ENCODE results near the gene ANKRD62.

Gene ANKRD62

GRCh38 chr18:12093520-12094257 lies at the start of gene ANKRD62:
Gene ANKRD62 (plus strand): TSS chr18:12093843. CDS start chr18:12094018, 175 bp downstream.
- Mint-ChIP-seq H3K27ac (peak within 1 kb of the TSS in 1 of 2 donors; percentile 81), H3K4me3 (no peak within 1 kb of the TSS), H3K4me1 (no peaks in the 10 kb centered on the region), H3K27me3 (peaks cover 12% of the 10 kb centered on the region), H3K9me3 (peaks cover 0 to 6% of the 10 kb centered on the region in 2 donors)
- ATAC-seq (no peak), DNase-seq (no peak)

GRCh38 chr18:12044591-12044990 lies 49.1 kb upstream of the ANKRD62 start:
- DNase-seq (no peak), ATAC-seq (no peak)
- Mint-ChIP-seq H3K4me3 (no peak overlapping the region), H3K27ac (no peak overlapping the region), H3K4me1 (peaks cover 11% of the 10 kb centered on the region), H3K9me3 (no peaks in the 10 kb centered on the region), H3K27me3 (peaks cover 20% of the 10 kb centered on the region)

GRCh38 chr18:12046046-12046750 lies 47.4 kb upstream of the ANKRD62 start:
- no peak overlapping the region for H3K27ac Mint-ChIP-seq
- ATAC-seq (no peak), DNase-seq (no peak)
- peaks cover 11% of the 10 kb centered on the region for H3K4me1 Mint-ChIP-seq
- no peaks in the 10 kb centered on the region for H3K9me3 Mint-ChIP-seq
- H3K4me3 Mint-ChIP-seq = no peak overlapping the region
- peaks cover 21% of the 10 kb centered on the region for H3K27me3 Mint-ChIP-seq

- H3K9me3 Mint-ChIP-seq = no peaks in the 10 kb centered on the region
- H3K27ac Mint-ChIP-seq = no peak overlapping the region
- ATAC-seq (no peak), DNase-seq (no peak)
- peaks cover 11% of the 10 kb centered on the region for H3K4me1 Mint-ChIP-seq
- no peak overlapping the region for H3K4me3 Mint-ChIP-seq
- peaks cover 21% of the 10 kb centered on the region for H3K27me3 Mint-ChIP-seq
Observed at GRCh38 chr18:12046751-12047335, 46.8 kb upstream of the ANKRD62 start.

GRCh38 chr18:12048010-12048826 lies 45.4 kb upstream of the ANKRD62 start:
- DNase-seq = no peak
- peaks cover 11% of the 10 kb centered on the region for H3K4me1 Mint-ChIP-seq
- no peaks in the 10 kb centered on the region for H3K9me3 Mint-ChIP-seq
- no peak overlapping the region for H3K27ac Mint-ChIP-seq
- H3K4me3 Mint-ChIP-seq = no peak overlapping the region
- H3K27me3 Mint-ChIP-seq = peaks cover 21% of the 10 kb centered on the region
- peak; percentile 41 for ATAC-seq

- Mint-ChIP-seq H3K27me3 (peaks cover 17% of the 10 kb centered on the region), H3K9me3 (no peaks in the 10 kb centered on the region), H3K4me1 (peaks cover 11% of the 10 kb centered on the region), H3K27ac (no peak overlapping the region), H3K4me3 (no peak overlapping the region)
- ATAC-seq (peak; percentile 35), DNase-seq (no peak)
Observed at GRCh38 chr18:12048827-12049175, 44.8 kb upstream of the ANKRD62 start.

- DNase-seq = no peak
- peaks cover 8% of the 10 kb centered on the region for H3K27me3 Mint-ChIP-seq
- ATAC-seq = no peak
- H3K4me1 Mint-ChIP-seq = peaks cover 11% of the 10 kb centered on the region
- H3K4me3 Mint-ChIP-seq = no peak overlapping the region
- no peak overlapping the region for H3K27ac Mint-ChIP-seq
- no peaks in the 10 kb centered on the region for H3K9me3 Mint-ChIP-seq
Observed at GRCh38 chr18:12049978-12050811, 43.4 kb upstream of the ANKRD62 start.

GRCh38 chr18:12052866-12053265 lies 40.8 kb upstream of the ANKRD62 start:
- DNase-seq = no peak
- ATAC-seq = no peak
- H3K27me3 Mint-ChIP-seq = peaks cover 8% of the 10 kb centered on the region
- H3K9me3 Mint-ChIP-seq = no peaks in the 10 kb centered on the region
- H3K4me3 Mint-ChIP-seq = no peak overlapping the region
- H3K4me1 Mint-ChIP-seq = peaks cover 11% of the 10 kb centered on the region
- no peak overlapping the region for H3K27ac Mint-ChIP-seq

- Mint-ChIP-seq H3K27ac (no peak overlapping the region), H3K9me3 (no peaks in the 10 kb centered on the region)
Observed at GRCh38 chr18:12053289-12053688, 40.4 kb upstream of the ANKRD62 start.

GRCh38 chr18:12056034-12056883 lies 37.4 kb upstream of the ANKRD62 start:
- H3K27me3 Mint-ChIP-seq = no peaks in the 10 kb centered on the region
- H3K27ac Mint-ChIP-seq = peak overlapping the region in 1 of 2 donors; percentile 38
- DNase-seq (no peak), ATAC-seq (peak; percentile 32)
- H3K4me3 Mint-ChIP-seq = no peak overlapping the region
- no peaks in the 10 kb centered on the region for H3K4me1 Mint-ChIP-seq
- no peaks in the 10 kb centered on the region for H3K9me3 Mint-ChIP-seq

More at GRCh38 chr18:12053289-12053688, 40.4 kb upstream of the ANKRD62 start:
- no peak for ATAC-seq
- peaks cover 8% of the 10 kb centered on the region for H3K27me3 Mint-ChIP-seq
- DNase-seq = no peak
- H3K4me1 Mint-ChIP-seq = peaks cover 11% of the 10 kb centered on the region
- no peak overlapping the region for H3K4me3 Mint-ChIP-seq

- no peak overlapping the region for H3K4me3 Mint-ChIP-seq
Observed at GRCh38 chr18:12056884-12057402, 36.7 kb upstream of the ANKRD62 start.

GRCh38 chr18:12057419-12058039 lies 36.1 kb upstream of the ANKRD62 start:
- no peak overlapping the region for H3K4me3 Mint-ChIP-seq
- H3K9me3 Mint-ChIP-seq = no peaks in the 10 kb centered on the region
- no peaks in the 10 kb centered on the region for H3K4me1 Mint-ChIP-seq
- no peak for ATAC-seq
- peak overlapping the region; percentile 8 to 25 for H3K27ac Mint-ChIP-seq
- H3K27me3 Mint-ChIP-seq = no peaks in the 10 kb centered on the region
- DNase-seq = no peak

More at GRCh38 chr18:12056884-12057402, 36.7 kb upstream of the ANKRD62 start:
- H3K4me1 Mint-ChIP-seq = no peaks in the 10 kb centered on the region
- DNase-seq (no peak), ATAC-seq (peak; percentile 8)
- peak overlapping the region in 1 of 2 donors; percentile 25 for H3K27ac Mint-ChIP-seq
- no peaks in the 10 kb centered on the region for H3K9me3 Mint-ChIP-seq
- no peaks in the 10 kb centered on the region for H3K27me3 Mint-ChIP-seq

GRCh38 chr18:12059334-12060181 lies 34.1 kb upstream of the ANKRD62 start:
- Mint-ChIP-seq H3K4me3 (no peak overlapping the region), H3K9me3 (no peaks in the 10 kb centered on the region), H3K4me1 (no peaks in the 10 kb centered on the region), H3K27me3 (no peaks in the 10 kb centered on the region), H3K27ac (no peak overlapping the region)
- DNase-seq (no peak), ATAC-seq (peak; percentile 31)

All from stimulated activated naive CD8-positive, alpha-beta T cell treated with anti-CD3 and anti-CD28 coated beads, Interleukin-15, amount 100 ng/mL, for 72 hours (primary cell).